BLaER1 treated with 17β-estradiol and CSF1 and Interleukin-3, amounts not matched to agents 10 nM and 100 nM (cell line): ENCODE measurements around the gene TIMM8A.

Experiments
- H3K27ac ChIP-seq, 11 experiments: shearing (Covaris generic); formaldehyde crosslinking; 2 replicates each; pipeline ENCODE4 v1.8.1; 2022
- H3K27me3 ChIP-seq, 11 experiments: shearing (Covaris generic); formaldehyde crosslinking; 2 replicates each; pipeline ENCODE4 v1.8.1; 2022
- H3K36me3 ChIP-seq, 11 experiments: shearing (Covaris generic); formaldehyde crosslinking; 2 replicates each; pipeline ENCODE4 v1.8.1; 2022
- H3K4me1 ChIP-seq, 10 experiments: shearing (Covaris generic); formaldehyde crosslinking; 2 replicates each; pipeline ENCODE4 v1.8.1; 2022
- H3K4me2 ChIP-seq, 11 experiments: shearing (Covaris generic); formaldehyde crosslinking; 2 replicates each; pipeline ENCODE4 v1.8.1; 2022
- H3K4me3 ChIP-seq, 10 experiments: shearing (Covaris generic); formaldehyde crosslinking; 2 replicates each; pipeline ENCODE4 v1.8.1; 2022
- H3K9ac ChIP-seq, 11 experiments: shearing (Covaris generic); formaldehyde crosslinking; 2 replicates each; pipeline ENCODE4 v1.8.1; 2022
- H3K9me3 ChIP-seq, 11 experiments: shearing (Covaris generic); formaldehyde crosslinking; replicated peaks in 1 of 11; 2 replicates each; pipeline ENCODE4 v1.8.1; 2022
- H4K20me1 ChIP-seq, 11 experiments: shearing (Covaris generic); formaldehyde crosslinking; 2 replicates each; pipeline ENCODE4 v1.8.1; 2022
- Cebpa-rat ChIP-seq, 11 experiments: shearing (Covaris generic); IDR thresholded peaks; 2 replicates each; pipeline ENCODE4 v1.8.1; 2022

Gene TIMM8A

DNA sequence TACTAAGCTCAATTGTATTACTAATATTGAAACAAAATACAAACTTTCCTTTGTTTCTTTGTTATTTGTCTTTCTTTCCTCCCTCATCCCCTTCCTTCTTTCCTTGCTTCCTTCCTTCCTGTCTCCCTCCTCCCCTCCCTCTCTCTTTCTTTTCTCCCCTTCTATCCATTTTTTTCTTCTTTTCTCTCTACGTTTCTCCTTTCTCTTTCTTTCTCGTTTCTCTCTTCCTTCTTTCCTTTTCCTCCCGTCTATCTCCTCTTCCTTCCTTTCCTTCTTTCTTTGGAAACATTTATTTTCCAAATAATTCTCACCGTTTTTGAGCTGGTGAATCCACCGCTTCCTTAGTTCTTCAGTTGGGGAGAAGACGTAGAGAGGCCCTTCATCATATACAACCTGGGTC lies 21.1 kb upstream of the TIMM8A start:
- Histone ChIP-seq H3K36me3 (peaks cover 50 to 84% (median 56%) of the 10 kb centered on the region in 11 experiments), H3K27me3 (no peaks in the 10 kb centered on the region), H3K9me3 (peaks cover 0 to 9% (median 0%) of the 10 kb centered on the region in 11 experiments; a peak in 5 of 22 replicates), H3K4me3 (peak overlapping the region in 5 of 10 experiments; percentile 25 to 47 (median 35); a peak in 6 of 20 replicates), H3K27ac (peak overlapping the region in 8 of 11 experiments; percentile 54 to 87 (median 76); a peak in 17 of 22 replicates), H3K9ac (peak overlapping the region in 7 of 11 experiments; percentile 34 to 75 (median 56); a peak in 12 of 22 replicates), H3K4me2 (peak overlapping the region in 10 of 11 experiments; percentile 61 to 89 (median 82); a peak in 21 of 22 replicates), H3K4me1 (peaks cover 32 to 72% (median 54%) of the 10 kb centered on the region in 10 experiments), H4K20me1 (peaks cover 0 to 9% (median 0%) of the 10 kb centered on the region in 11 experiments; a peak in 1 of 22 replicates)
- TF ChIP-seq Cebpa-rat (IDR thresholded peaks at IDR 0.05): no peak

DNA sequence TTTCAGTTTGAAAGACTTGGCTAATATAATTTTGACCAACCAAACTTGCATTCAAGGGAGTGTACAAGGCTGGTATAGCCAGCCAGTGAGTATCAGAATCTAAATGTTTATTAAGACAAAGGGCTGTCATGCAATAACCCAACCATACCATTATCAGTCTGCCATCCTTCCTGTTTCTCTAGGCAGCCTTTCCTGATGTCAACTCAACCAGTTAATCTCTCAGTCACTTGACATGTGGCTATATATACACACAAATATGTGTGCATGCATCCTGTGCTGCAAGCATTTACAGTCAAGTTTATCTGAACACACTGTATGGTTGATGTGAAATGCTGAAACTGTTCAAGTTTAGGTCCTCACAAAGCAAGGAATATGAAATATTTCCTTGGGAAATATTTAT lies 20.3 kb upstream of the TIMM8A start:
- H3K4me2 ChIP-seq: peak overlapping the region; percentile 7 to 89 (median 81); a peak in 19 of 22 replicates
- H3K27ac ChIP-seq: peak overlapping the region in 8 of 11 experiments; percentile 50 to 87 (median 76); a peak in 15 of 22 replicates
- H3K9me3 ChIP-seq: peaks cover 0 to 9% (median 0%) of the 10 kb centered on the region in 11 experiments; a peak in 4 of 22 replicates
- TF ChIP-seq Cebpa-rat (IDR thresholded peaks at IDR 0.05): no peak
- peak overlapping the region in 7 of 11 experiments; percentile 29 to 75 (median 50); a peak in 11 of 22 replicates for H3K9ac ChIP-seq
- peaks cover 47 to 84% (median 56%) of the 10 kb centered on the region in 11 experiments for H3K36me3 ChIP-seq
- H4K20me1 ChIP-seq: peaks cover 0 to 9% (median 0%) of the 10 kb centered on the region in 11 experiments; a peak in 1 of 22 replicates
- peak overlapping the region in 6 of 10 experiments; percentile 15 to 35 (median 22); a peak in 5 of 20 replicates for H3K4me3 ChIP-seq
- peaks cover 32 to 74% (median 53%) of the 10 kb centered on the region in 10 experiments for H3K4me1 ChIP-seq
- no peaks in the 10 kb centered on the region for H3K27me3 ChIP-seq

DNA sequence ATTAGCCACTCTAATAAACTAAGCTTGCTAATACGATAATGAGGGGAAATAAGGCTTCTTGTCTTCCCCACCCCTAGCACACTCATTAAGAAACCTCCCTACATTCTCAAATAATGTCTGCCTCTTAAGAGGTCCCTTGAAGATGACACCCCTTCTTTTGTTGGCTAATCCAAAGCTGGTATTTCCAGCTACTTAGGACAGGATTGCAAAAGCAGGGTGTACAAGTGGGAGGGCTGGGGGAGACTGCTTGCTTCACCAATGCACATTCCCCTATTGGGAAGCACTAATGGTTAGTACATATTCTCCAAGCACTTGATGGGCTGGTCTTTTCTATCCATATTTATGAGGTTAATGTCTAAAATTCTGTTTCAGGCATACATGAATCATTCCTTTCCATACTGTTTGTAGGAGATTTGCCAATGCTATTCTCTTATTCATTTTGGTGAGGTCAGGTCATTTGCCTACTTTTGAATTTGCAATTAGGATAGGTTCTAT lies 16.8 kb upstream of the TIMM8A start:
- no peak overlapping the region for H3K4me2 ChIP-seq
- H3K4me1 ChIP-seq: peaks cover 17 to 45% (median 27%) of the 10 kb centered on the region in 10 experiments
- TF ChIP-seq Cebpa-rat (IDR thresholded peaks at IDR 0.05): no peak
- no peak overlapping the region; a peak in 1 of 22 replicates for H3K27ac ChIP-seq
- H3K27me3 ChIP-seq: no peaks in the 10 kb centered on the region
- no peak overlapping the region for H3K9ac ChIP-seq
- H3K4me3 ChIP-seq: no peak overlapping the region
- peaks cover 0 to 9% (median 0%) of the 10 kb centered on the region in 11 experiments; a peak in 3 of 22 replicates for H3K9me3 ChIP-seq
- peaks cover 0 to 4% (median 0%) of the 10 kb centered on the region in 11 experiments; a peak in 1 of 22 replicates for H4K20me1 ChIP-seq
- H3K36me3 ChIP-seq: peaks cover 68 to 99% (median 82%) of the 10 kb centered on the region in 11 experiments

DNA sequence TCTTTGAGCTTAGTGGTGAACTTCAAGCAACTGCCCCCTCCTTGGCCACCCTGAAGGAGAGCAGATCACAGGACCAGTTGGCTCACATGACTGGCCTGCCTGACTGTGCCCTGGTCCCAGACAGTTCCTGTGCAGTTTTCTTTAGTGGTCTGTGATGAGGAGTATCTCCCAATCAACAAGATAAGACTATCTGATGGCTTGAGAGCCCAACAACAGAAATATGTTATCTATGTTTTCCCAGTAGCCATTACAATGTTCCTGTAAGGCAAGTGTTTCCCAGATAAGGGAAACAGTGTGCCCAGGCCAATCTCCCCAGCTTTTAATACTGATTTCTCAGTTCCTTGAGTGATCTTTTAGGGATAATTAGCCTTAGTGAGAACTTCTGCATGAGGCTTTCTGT lies 14.2 kb upstream of the TIMM8A start:
- Histone ChIP-seq H3K27me3 (no peaks in the 10 kb centered on the region), H3K27ac (0 out of 22 replicates have a peak overlapping the region, but pooled peaks of 1 of the 11 experiments have one; percentile 7), H3K4me1 (peaks cover 0 to 19% (median 1%) of the 10 kb centered on the region in 10 experiments; a peak in 12 of 20 replicates), H4K20me1 (peaks cover 0 to 4% (median 0%) of the 10 kb centered on the region in 11 experiments; a peak in 1 of 22 replicates), H3K9ac (no peak overlapping the region), H3K9me3 (peaks cover 0 to 9% (median 0%) of the 10 kb centered on the region in 11 experiments; a peak in 3 of 22 replicates), H3K4me3 (no peak overlapping the region), H3K4me2 (no peak overlapping the region), H3K36me3 (peaks cover 84 to 100% (median 94%) of the 10 kb centered on the region in 11 experiments)
- no peak for TF ChIP-seq Cebpa-rat (IDR thresholded peaks at IDR 0.05)

DNA sequence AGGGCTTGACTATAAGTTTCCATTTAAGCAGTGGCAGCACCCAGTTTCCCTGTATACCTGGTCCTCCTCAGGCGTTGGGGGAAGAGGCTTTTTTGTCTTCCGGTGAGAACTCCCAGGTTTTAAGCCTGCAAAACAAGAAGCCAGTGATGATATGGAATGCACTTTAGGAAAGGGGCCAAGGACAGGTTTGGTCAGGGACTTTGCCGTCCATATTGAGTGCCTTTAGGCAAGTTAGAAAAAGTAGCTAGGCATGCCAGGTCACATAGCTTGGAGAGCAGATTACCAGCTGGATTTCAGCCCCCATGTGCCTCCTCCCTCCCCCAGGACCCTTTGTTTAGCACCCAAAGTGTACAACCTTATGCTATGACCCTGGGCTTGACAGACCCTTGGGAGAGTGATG lies 13.6 kb upstream of the TIMM8A start:
- H3K9me3 ChIP-seq: peaks cover 0 to 9% (median 0%) of the 10 kb centered on the region in 11 experiments; a peak in 3 of 22 replicates
- H4K20me1 ChIP-seq: peaks cover 0 to 4% (median 0%) of the 10 kb centered on the region in 11 experiments; a peak in 1 of 22 replicates
- peaks cover 0 to 17% (median 0%) of the 10 kb centered on the region in 10 experiments; a peak in 5 of 20 replicates for H3K4me1 ChIP-seq
- H3K36me3 ChIP-seq: peaks cover 85 to 100% (median 95%) of the 10 kb centered on the region in 11 experiments
- no peaks in the 10 kb centered on the region for H3K27me3 ChIP-seq
- H3K4me3 ChIP-seq: no peak overlapping the region
- no peak overlapping the region for H3K4me2 ChIP-seq
- no peak for TF ChIP-seq Cebpa-rat (IDR thresholded peaks at IDR 0.05)
- 0 out of 22 replicates have a peak overlapping the region, but pooled peaks of 1 of the 11 experiments have one; percentile 7 for H3K27ac ChIP-seq
- H3K9ac ChIP-seq: no peak overlapping the region

DNA sequence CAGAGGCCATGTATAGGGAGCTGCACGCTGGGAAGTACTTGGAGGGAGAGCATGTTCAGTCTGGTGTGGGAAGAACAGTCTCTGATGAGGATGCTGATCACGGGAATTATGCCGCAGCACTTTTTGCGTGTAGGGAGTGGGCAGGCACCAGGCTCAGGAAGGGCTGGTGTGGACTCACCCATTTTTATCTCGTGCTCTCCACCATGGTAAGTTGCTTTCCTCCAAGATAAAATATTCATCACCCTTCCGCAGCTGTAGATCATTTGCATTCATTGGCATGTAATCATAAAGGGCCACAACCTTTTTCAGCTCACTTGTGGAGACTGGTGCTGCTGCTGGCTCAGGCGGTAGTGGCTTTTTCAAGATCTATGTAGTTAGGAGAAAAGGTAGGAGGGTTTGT lies 11.8 kb upstream of the TIMM8A start:
- TF ChIP-seq Cebpa-rat (IDR thresholded peaks at IDR 0.05): no peak
- Histone ChIP-seq H3K9ac (no peak overlapping the region), H3K36me3 (peaks cover 85 to 100% (median 95%) of the 10 kb centered on the region in 11 experiments), H3K4me1 (peaks cover 0 to 21% (median 7%) of the 10 kb centered on the region in 10 experiments; a peak in 11 of 20 replicates), H3K27ac (no peak overlapping the region), H3K27me3 (no peaks in the 10 kb centered on the region), H4K20me1 (peaks cover 0 to 4% (median 0%) of the 10 kb centered on the region in 11 experiments; a peak in 1 of 22 replicates), H3K9me3 (peaks cover 0 to 4% (median 0%) of the 10 kb centered on the region in 11 experiments; a peak in 1 of 22 replicates), H3K4me2 (no peak overlapping the region), H3K4me3 (no peak overlapping the region)

DNA sequence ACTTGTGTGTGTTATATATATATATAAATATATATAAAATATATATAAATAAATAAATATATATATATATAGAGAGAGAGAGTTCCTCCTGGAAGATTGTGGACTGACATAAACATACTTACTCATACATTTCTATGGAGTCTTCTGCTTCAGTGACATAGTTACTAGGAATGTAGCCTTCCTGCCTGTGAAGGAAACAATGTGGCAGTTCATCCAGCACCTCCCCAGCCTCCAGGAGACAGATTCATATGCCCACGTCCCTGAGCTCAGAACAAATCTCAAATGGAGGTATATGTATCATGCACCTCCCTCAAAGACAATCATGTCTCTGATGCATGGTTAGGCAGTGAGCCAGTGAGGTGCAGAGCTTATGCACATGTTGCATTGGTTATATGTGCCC lies 11.4 kb upstream of the TIMM8A start:
- H3K27ac ChIP-seq: no peak overlapping the region
- TF ChIP-seq Cebpa-rat (IDR thresholded peaks at IDR 0.05): no peak
- peaks cover 85 to 100% (median 94%) of the 10 kb centered on the region in 11 experiments for H3K36me3 ChIP-seq
- peaks cover 0 to 4% (median 0%) of the 10 kb centered on the region in 11 experiments; a peak in 1 of 22 replicates for H3K9me3 ChIP-seq
- H3K4me3 ChIP-seq: no peak overlapping the region
- peaks cover 0 to 2% (median 0%) of the 10 kb centered on the region in 11 experiments; a peak in 1 of 22 replicates for H4K20me1 ChIP-seq
- no peaks in the 10 kb centered on the region for H3K27me3 ChIP-seq
- no peak overlapping the region for H3K9ac ChIP-seq
- no peak overlapping the region for H3K4me2 ChIP-seq
- peaks cover 0 to 23% (median 12%) of the 10 kb centered on the region in 10 experiments; a peak in 14 of 20 replicates for H3K4me1 ChIP-seq

DNA sequence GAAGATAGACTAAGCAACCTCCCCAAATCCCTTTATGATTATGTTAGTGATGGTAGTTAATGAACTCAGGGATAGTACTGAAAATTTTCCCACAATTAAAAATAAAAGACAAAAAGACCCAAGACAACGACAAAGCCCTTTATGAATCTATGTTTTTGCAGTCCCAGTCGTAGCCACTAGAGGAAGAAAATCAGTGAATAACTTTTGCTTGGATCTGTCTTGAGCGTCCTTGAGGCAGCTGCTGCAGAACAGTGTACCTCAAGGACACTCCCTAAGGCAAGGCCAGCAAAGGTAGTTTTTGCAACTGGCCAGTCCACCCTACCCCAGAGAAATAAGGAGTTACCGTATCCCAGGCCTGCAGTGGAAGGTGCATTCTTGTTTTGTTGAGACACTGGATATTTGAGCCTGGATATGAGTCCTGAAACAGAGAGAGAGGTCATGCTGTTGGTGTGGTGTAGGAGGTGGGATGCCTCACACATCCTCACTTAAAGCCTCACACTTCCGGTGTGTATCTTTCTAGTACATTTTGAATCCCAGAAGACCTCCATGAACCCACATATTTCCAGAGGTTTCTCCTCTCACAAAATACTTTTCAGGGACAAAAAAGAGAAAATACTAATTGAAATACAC lies 8.7 kb upstream of the TIMM8A start:
- H3K36me3 ChIP-seq: peaks cover 84 to 100% (median 96%) of the 10 kb centered on the region in 11 experiments
- H3K9ac ChIP-seq: no peak overlapping the region
- H3K4me2 ChIP-seq: no peak overlapping the region
- no peaks in the 10 kb centered on the region for H4K20me1 ChIP-seq
- H3K4me1 ChIP-seq: peaks cover 0 to 43% (median 32%) of the 10 kb centered on the region in 10 experiments; a peak in 14 of 20 replicates
- H3K9me3 ChIP-seq: peaks cover 0 to 4% (median 0%) of the 10 kb centered on the region in 11 experiments; a peak in 1 of 22 replicates
- H3K27me3 ChIP-seq: no peaks in the 10 kb centered on the region
- no peak overlapping the region for H3K27ac ChIP-seq
- no peak for TF ChIP-seq Cebpa-rat (IDR thresholded peaks at IDR 0.05)
- H3K4me3 ChIP-seq: no peak overlapping the region
